H9 (cell line): Measurements from ENCODE around the gene ATP13A1. TPM values are rescaled to one million over a fixed set of nuclear protein-coding genes. Genes with fewer than 3 reads are reported as not detected.
"Not testable (repeated sequence)": the region's sequence is repeated elsewhere in the genome, so short reads cannot be mapped to it uniquely, and the experiment has no call there.

Experiments
- DNase-seq: peaks from one replicate; pipeline ENCODE4 v3.0.0-alpha.2; 2017
- H2AFZ ChIP-seq: one replicate; pipeline ENCODE4 v1.6.1; 2013; ENCODE audit warnings: mild to moderate bottlenecking, low read length, control low read depth, moderate library complexity
- H2AK5ac ChIP-seq: 2 replicates; pipeline ENCODE4 v1.6.1; 2013; ENCODE audit warnings: low read length, control low read depth, mixed read lengths; ENCODE audit not compliant: insufficient read length
- H2BK120ac ChIP-seq: one replicate; pipeline ENCODE4 v1.6.1; 2013; ENCODE audit warnings: low read depth, mild to moderate bottlenecking, low read length, control low read depth, inconsistent platforms; ENCODE audit not compliant: poor library complexity, severe bottlenecking
- H2BK12ac ChIP-seq: 2 replicates; pipeline ENCODE4 v1.6.1; 2013; ENCODE audit warnings: low read length, control low read depth, mixed read lengths, low read depth; ENCODE audit not compliant: insufficient read length
- H2BK15ac ChIP-seq: 2 replicates; pipeline ENCODE4 v1.6.1; 2013; ENCODE audit warnings: low read depth, low read length, control low read depth
- H2BK20ac ChIP-seq: one replicate; pipeline ENCODE4 v1.6.1; 2013; ENCODE audit warnings: low read depth, mild to moderate bottlenecking, low read length, control low read depth, inconsistent platforms; ENCODE audit not compliant: poor library complexity, severe bottlenecking
- H2BK5ac ChIP-seq: 2 replicates; pipeline ENCODE4 v1.6.1; 2013; ENCODE audit warnings: low read length, control low read depth, mixed read lengths; ENCODE audit not compliant: insufficient read length
- H3K14ac ChIP-seq: 2 replicates; pipeline ENCODE4 v1.6.1; 2013; ENCODE audit warnings: low read length, control low read depth; ENCODE audit not compliant: insufficient read depth
- H3K18ac ChIP-seq: 2 replicates; pipeline ENCODE4 v1.6.1; 2013; ENCODE audit warnings: low read depth, mild to moderate bottlenecking, mixed read lengths, low read length, control low read depth; ENCODE audit not compliant: insufficient read length
- H3K23ac ChIP-seq: 2 replicates; pipeline ENCODE4 v1.6.1; 2013; ENCODE audit warnings: low read length, control low read depth, mixed read lengths, low read depth; ENCODE audit not compliant: insufficient read length
- H3K23me2 ChIP-seq: 2 replicates; pipeline ENCODE4 v1.6.1; 2013; ENCODE audit warnings: low read depth, mild to moderate bottlenecking, mixed read lengths, low read length, control low read depth; ENCODE audit not compliant: insufficient read length, poor library complexity, severe bottlenecking
- H3K27ac ChIP-seq: 2 replicates; pipeline ENCODE4 v1.5.1; 2013; ENCODE audit warnings: low read length, control low read depth, mixed read lengths, low read depth; ENCODE audit not compliant: insufficient read length
- H3K27me3 ChIP-seq: 2 replicates; pipeline ENCODE4 v1.6.1; 2013; ENCODE audit warnings: low read length, control low read depth, inconsistent platforms; ENCODE audit not compliant: insufficient read depth
- H3K4ac ChIP-seq: 2 replicates; pipeline ENCODE4 v1.6.1; 2013; ENCODE audit warnings: low read depth, mild to moderate bottlenecking, control low read depth, inconsistent platforms, low read length, moderate library complexity
- H3K4me1 ChIP-seq: 2 replicates; pipeline ENCODE4 v1.6.1; 2013; ENCODE audit warnings: low read length, control low read depth, inconsistent platforms; ENCODE audit not compliant: insufficient read depth
- H3K4me2 ChIP-seq: 2 replicates; pipeline ENCODE4 v1.6.1; 2013; ENCODE audit warnings: low read length, control low read depth, mixed read lengths; ENCODE audit not compliant: insufficient read length, insufficient read depth
- H3K56ac ChIP-seq: 2 replicates; pipeline ENCODE4 v1.6.1; 2013; ENCODE audit warnings: low read depth, mild to moderate bottlenecking, mixed read lengths, low read length, control low read depth; ENCODE audit not compliant: insufficient read length
- H3K79me1 ChIP-seq: 2 replicates; pipeline ENCODE4 v1.6.1; 2013; ENCODE audit warnings: low read depth, mild to moderate bottlenecking, moderate library complexity, low read length, control low read depth, inconsistent platforms; ENCODE audit not compliant: insufficient read depth, poor library complexity, severe bottlenecking
- H3K79me2 ChIP-seq: 2 replicates; pipeline ENCODE4 v1.6.1; 2013; ENCODE audit warnings: low read length, control low read depth, inconsistent platforms; ENCODE audit not compliant: insufficient read depth
- H3K9ac ChIP-seq: 2 replicates; pipeline ENCODE4 v1.6.1; 2013; ENCODE audit warnings: low read length, control low read depth, mixed read lengths; ENCODE audit not compliant: insufficient read length; ENCODE audit errors: extremely low read depth
- H3K9me3 ChIP-seq: one replicate; pipeline ENCODE4 v1.6.1; 2013; ENCODE audit warnings: low read depth, low read length, inconsistent platforms; ENCODE audit not compliant: control insufficient read depth
- H3T11ph ChIP-seq: one replicate; pipeline ENCODE4 v1.6.1; 2013; ENCODE audit warnings: mild to moderate bottlenecking, low read length, control low read depth, inconsistent platforms
- H4K20me1 ChIP-seq: one replicate; pipeline ENCODE4 v1.6.1; 2013; ENCODE audit not compliant: control insufficient read depth, insufficient read length, insufficient read depth
- H4K5ac ChIP-seq: 2 replicates; pipeline ENCODE4 v1.6.1; 2013; ENCODE audit warnings: low read depth, mild to moderate bottlenecking, mixed read lengths, low read length, control low read depth; ENCODE audit not compliant: insufficient read length
- H4K8ac ChIP-seq: replicated peaks from 2 replicates; pipeline ENCODE4 v1.6.1; 2013; ENCODE audit warnings: low read length, control low read depth, mixed read lengths, low read depth; ENCODE audit not compliant: insufficient read length
- H4K91ac ChIP-seq: 2 replicates; pipeline ENCODE4 v1.6.1; 2013; ENCODE audit warnings: low read depth, mild to moderate bottlenecking, moderate library complexity, mixed read lengths, low read length, control low read depth; ENCODE audit not compliant: insufficient read length
- H3K27ac Mint-ChIP-seq, 3 experiments: 2 replicates in 2 of 3; 3 replicates in 1 of 3; pipeline ENCODE4 v1.8.0; 2020 to 2021; ENCODE audit warnings: mixed read lengths in 3 of 3, mild to moderate bottlenecking in 1 of 3, moderate library complexity in 1 of 3
- H3K27me3 Mint-ChIP-seq: 2 replicates; pipeline ENCODE4 v1.8.0; 2021; ENCODE audit warnings: low read depth, mild to moderate bottlenecking, moderate library complexity, mixed read lengths
- H3K36me3 Mint-ChIP-seq, 3 experiments: 2 replicates in 2 of 3; 3 replicates in 1 of 3; pipeline ENCODE4 v1.8.0; 2020 to 2021; ENCODE audit warnings: low read depth in 3 of 3, mixed read lengths in 3 of 3; ENCODE audit not compliant: insufficient read depth in 1 of 3
- H3K4me1 Mint-ChIP-seq, 2 experiments: 2 replicates each; pipeline ENCODE4 v1.8.0; 2020; ENCODE audit warnings: mixed read lengths in 2 of 2
- H3K4me3 Mint-ChIP-seq, 2 experiments: 2 replicates in 1 of 2; 3 replicates in 1 of 2; pipeline ENCODE4 v1.8.0; 2020 to 2021; ENCODE audit warnings: mild to moderate bottlenecking in 2 of 2, mixed read lengths in 2 of 2, moderate library complexity in 1 of 2
- H3K9me3 Mint-ChIP-seq, 2 experiments: 2 replicates in 1 of 2; 3 replicates in 1 of 2; pipeline ENCODE4 v1.8.0; 2020; ENCODE audit warnings: mild to moderate bottlenecking in 2 of 2, mixed read lengths in 2 of 2, moderate library complexity in 1 of 2
- CTCF ChIP-seq: fragments of 200-600 bp; sonication (generic); conservative IDR thresholded peaks from 3 replicates; pipeline ENCODE4 v1.8.0; 2021; ENCODE audit warnings: antibody characterized with exemption, mild to moderate bottlenecking
- WGBS: extraction: QIAGEN DNeasy Blood & Tissue Kit; methylation state at CpG from one replicate; pipeline ENCODE4 v1.1.7; 2013; ENCODE audit warnings: missing lambda C conversion rate, low lambda C conversion rate, mixed read lengths; ENCODE audit not compliant: insufficient read length; ENCODE audit errors: extremely low coverage; 5-methylcytosine and 5-hydroxymethylcytosine counted together
- total RNA-seq: library from RNA; stranded (reverse); gene quantifications from 2 replicates; pipeline ENCODE4 v1.2.1, GENCODE V29; 2021

The ATP13A1 gene
- total RNA-seq, 1 experiment from 2014 or later: 67.8 TPM

- Histone ChIP-seq H2BK12ac (no peak overlapping the region), H4K5ac (no peak overlapping the region), H2BK5ac (no peak overlapping the region), H3K14ac (no peak overlapping the region), H4K20me1 (no peaks in the 10 kb centered on the region), H2BK120ac (no peak overlapping the region), H3T11ph (no peak overlapping the region), H3K9me3 (no peaks in the 10 kb centered on the region), H3K56ac (no peak overlapping the region), H3K4ac (no peak overlapping the region), H3K23ac (no peak overlapping the region), H4K8ac (no peak overlapping the region), H3K4me1 (peaks cover 4% of the 10 kb centered on the region; the same call in 1 of the 2 replicates), H3K9ac (no peak overlapping the region), H3K23me2 (no peaks in the 10 kb centered on the region), H2AK5ac (no peak overlapping the region), H3K4me2 (no peak overlapping the region), H3K79me2 (no peaks in the 10 kb centered on the region), H2AFZ (no peak overlapping the region), H4K91ac (no peak overlapping the region), H3K27me3 (no peaks in the 10 kb centered on the region), H3K79me1 (no peaks in the 10 kb centered on the region), H3K18ac (no peak overlapping the region), H2BK15ac (no peak overlapping the region), H2BK20ac (no peak overlapping the region), H3K27ac (no peak overlapping the region)
- no peak overlapping the region for H3K4me3 Mint-ChIP-seq
- no peaks in the 10 kb centered on the region for H3K36me3 Mint-ChIP-seq
- H3K4me1 Mint-ChIP-seq: peaks cover 11 to 20% of the 10 kb centered on the region in 2 experiments
- WGBS: no CpG with 5 or more reads among the region's 1 CpG
- H3K27ac Mint-ChIP-seq: no peak overlapping the region
- no peak for DNase-seq
- H3K9me3 Mint-ChIP-seq: no peaks in the 10 kb centered on the region
- TF ChIP-seq CTCF: no peak
- no peaks in the 10 kb centered on the region for H3K27me3 Mint-ChIP-seq
Measured at GRCh38 chr19:19600793-19601330, 62.6 kb downstream of the ATP13A1 start.

- not testable (repeated sequence) for H3K23me2 ChIP-seq, H4K20me1 ChIP-seq, H2BK5ac ChIP-seq, H3K27ac ChIP-seq, H3K79me1 ChIP-seq, H3K14ac ChIP-seq, H3K4ac ChIP-seq, H3K23ac ChIP-seq, H2BK15ac ChIP-seq, H3K27me3 Mint-ChIP-seq, H3K9ac ChIP-seq, H3K18ac ChIP-seq, H4K91ac ChIP-seq, H3K4me1 ChIP-seq, H2BK20ac ChIP-seq, H3K79me2 ChIP-seq, H3T11ph ChIP-seq, H2BK120ac ChIP-seq, DNase-seq, H3K36me3 Mint-ChIP-seq, H3K4me3 Mint-ChIP-seq, H2AFZ ChIP-seq, H3K56ac ChIP-seq, H4K5ac ChIP-seq, H4K8ac ChIP-seq, H2AK5ac ChIP-seq, H2BK12ac ChIP-seq, H3K9me3 ChIP-seq, H3K4me2 ChIP-seq, H3K9me3 Mint-ChIP-seq, H3K27me3 ChIP-seq, H3K27ac Mint-ChIP-seq
- H3K4me1 Mint-ChIP-seq: peaks cover 11 to 27% of the 10 kb centered on the region in 2 experiments
- no CpG with 5 or more reads among the region's 20 CpGs for WGBS
Measured at GRCh38 chr19:19598728-19599451, 64.6 kb downstream of the ATP13A1 start.
